Iris pigment epithelial cell (primary cell): Measurements from ENCODE around the gene CBLN3.
"Not testable (repeated sequence)": the region's sequence is repeated elsewhere in the genome, so short reads cannot be mapped to it uniquely, and the experiment has no call there.

Source experiments
- DNase-seq: peaks from one replicate; pipeline ENCODE4 v3.0.0-alpha.2; 2011; ENCODE audit warnings: low read depth

CBLN3 gene

DNA sequence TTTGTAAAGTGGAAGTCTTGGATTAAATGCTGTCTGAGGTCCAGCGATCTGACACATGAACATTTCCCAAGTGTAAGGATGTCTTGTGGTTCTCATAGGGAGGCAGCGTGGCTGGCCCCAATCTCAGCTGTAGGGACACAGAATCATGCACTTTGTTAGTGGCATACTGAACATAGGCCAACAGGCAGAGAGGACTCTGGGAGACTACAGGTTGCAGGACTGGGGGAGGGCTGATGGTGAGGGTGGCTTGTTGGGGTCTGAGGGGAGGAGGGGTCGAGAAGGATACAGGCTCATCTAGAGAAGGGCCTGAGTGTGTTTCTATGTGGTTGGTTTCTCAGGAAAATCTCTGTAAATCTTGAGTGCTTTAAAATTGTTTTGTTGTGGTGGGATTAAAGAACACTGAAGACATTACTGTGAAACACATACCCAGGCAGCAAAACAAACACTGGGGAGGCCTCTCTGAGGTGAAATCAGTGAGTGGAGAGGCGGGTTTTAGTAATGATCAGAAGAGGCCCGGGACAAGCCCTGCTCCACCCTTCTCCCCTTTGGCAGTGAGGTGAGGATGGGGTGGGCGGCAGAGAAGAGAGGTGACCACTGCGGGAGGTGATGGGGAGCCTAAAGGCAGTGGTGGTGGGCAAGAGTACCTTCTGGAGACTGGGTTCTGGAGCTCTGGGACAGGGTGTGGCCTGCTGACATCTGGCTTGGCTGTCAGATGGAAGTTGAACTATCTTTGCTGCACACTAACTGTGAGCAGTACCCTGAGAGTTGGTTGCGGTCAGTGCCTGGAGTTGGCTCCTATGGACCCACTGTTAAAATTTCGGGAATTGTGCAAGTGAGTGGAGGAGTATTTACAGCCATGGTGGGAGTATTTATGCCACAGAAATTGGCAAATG, 27.4 kb downstream of the CBLN3 start:
- DNase-seq = no peak

DNA sequence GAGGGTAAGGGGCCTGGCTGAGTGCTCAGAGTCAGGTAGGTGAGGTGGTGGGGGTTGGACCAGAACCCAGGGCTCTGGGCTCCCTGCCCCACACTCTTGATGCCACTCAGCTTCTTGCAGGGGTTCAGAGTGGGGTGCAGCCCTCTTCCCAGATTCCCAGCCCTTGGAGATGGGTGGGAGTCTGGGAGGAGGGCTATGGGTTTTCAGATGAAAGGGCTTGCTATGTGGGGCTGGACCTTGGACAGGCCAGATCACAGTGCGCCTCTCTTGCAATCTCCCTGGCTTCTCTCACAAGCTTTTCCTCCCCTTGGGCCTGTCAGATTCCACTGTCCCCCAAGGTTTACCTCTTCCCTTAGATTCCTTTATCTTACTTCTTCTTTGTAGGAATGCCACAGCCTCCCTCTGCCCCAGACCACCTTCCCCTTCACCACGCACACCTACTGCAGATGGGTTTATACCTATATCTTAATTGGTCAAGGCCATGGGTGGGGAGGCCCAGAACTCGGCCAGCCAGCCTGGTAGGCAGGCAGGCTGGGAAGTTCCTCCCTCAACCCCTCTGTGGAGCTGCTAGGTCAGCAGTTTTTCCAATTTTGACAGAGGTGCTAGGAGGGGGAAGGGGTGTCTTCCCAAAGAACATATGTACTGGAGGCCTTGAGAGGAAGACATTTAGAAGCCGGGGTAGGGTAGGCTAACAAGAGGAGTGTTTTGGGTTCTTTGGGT, 29.3 kb downstream of the CBLN3 start:
- DNase-seq = no peak

DNA sequence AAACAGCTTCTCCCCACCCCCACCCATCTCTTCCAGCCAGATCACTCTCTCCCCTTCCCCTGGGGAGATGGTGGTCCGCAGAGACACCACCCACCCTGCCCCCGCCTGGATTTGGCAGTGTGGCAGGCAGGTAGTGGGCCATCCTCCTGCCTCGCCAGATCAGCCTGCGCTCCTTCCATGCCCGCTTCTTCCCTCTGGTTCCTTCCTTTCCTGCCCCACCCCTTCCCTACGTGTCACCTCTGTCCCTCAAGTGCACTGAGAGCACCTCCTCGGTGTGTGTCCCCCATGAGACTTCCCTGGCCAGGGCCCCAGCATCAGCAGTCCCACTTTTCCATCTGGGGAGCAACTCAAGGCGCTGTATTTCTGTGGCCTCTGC, 30.0 kb downstream of the CBLN3 start:
- no peak for DNase-seq

DNA sequence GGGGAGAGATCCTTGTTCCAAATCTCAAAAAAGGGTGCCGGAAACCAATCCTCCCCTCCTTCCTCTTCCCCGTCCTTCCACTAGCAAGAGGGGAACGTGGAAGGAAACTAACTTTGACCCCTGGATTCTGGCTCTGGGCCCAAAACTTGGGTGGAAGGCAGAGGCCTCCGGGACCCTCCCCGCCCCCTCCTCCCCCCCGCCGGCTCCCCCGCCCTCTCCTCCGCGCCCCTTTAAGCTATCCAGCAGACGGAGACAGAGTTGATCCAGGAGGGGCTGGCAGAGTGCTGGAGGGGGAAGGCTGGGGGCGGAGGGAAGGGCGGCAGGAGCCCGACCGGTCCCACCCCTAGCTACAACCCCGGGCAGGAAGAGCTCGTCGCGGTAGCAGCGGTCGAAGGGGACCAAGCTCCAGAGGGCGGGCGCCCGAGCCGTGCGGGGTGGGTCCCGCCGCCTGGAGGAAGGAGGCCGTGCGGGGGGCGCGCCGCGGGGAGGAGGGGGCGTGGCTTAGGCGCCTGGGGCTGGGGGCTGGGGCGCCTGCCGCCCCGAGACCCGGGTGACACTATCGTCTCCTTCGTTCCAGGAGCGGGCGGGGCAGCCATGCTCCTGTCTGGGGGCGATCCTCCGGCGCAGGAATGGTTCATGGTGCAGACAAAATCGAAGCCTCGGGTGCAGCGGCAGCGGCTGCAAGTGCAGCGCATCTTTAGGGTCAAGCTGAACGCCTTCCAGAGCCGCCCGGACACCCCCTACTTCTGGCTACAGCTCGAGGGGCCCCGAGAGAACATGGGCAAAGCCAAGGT, 30.6 kb downstream of the CBLN3 start, which contains the start of gene NYNRIN:
Gene NYNRIN (plus strand): TSS at position 351 of the 794 bp plus-strand sequence. CDS start 244 bp downstream, at position 595.
- DNase-seq = peak; percentile 13

DNA sequence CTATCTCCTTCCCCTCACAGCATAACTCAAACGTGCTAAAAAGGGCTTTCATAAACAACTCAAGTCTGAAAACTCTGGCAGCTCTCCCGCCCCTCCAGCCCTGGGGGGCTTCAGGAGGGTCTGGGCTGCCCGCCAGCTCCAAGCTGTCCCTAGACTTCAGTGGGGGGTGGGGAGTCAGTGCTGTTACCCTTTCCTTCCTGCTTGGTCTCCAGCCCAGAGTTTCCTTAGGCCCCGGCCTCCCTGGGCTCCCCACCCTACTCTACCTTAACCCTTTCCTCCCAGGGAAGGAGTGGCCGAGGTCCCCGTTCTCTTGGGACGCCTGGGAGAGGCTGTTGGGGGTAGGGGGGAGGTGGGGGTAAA, 31.2 kb downstream of the CBLN3 start:
- DNase-seq = no peak

DNA sequence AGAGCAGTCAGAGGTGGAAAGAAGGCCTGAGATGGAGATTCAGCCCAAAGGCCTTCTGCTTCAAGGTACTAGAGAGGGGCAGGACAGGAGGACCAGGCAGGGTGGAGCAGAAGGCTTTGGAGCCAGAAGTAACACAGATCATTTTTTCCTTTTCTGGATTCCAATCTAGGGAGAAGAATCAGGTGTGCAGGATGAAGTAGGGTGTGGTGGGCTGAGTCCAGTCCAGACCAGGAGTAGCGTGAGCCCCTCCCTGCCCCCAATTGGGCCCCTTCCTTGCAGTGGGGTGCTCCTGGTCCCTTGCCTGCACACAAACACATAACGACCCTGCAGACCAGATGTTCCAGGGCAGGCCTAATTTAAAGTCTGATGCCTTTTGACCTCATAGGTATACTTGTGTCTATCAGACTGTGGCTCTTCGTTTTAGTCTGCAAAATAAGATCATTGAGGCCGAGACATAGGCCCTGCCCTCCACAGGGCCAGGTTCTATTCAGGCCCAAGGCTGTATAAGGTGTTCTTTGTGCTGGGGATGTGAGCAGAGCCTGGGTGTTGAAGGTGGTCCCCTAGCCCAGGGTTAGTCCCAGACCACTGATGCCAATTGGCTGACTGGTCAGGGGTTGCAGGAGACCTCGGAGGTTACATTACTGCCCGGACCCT, 31.7 kb downstream of the CBLN3 start:
- no peak for DNase-seq

DNA sequence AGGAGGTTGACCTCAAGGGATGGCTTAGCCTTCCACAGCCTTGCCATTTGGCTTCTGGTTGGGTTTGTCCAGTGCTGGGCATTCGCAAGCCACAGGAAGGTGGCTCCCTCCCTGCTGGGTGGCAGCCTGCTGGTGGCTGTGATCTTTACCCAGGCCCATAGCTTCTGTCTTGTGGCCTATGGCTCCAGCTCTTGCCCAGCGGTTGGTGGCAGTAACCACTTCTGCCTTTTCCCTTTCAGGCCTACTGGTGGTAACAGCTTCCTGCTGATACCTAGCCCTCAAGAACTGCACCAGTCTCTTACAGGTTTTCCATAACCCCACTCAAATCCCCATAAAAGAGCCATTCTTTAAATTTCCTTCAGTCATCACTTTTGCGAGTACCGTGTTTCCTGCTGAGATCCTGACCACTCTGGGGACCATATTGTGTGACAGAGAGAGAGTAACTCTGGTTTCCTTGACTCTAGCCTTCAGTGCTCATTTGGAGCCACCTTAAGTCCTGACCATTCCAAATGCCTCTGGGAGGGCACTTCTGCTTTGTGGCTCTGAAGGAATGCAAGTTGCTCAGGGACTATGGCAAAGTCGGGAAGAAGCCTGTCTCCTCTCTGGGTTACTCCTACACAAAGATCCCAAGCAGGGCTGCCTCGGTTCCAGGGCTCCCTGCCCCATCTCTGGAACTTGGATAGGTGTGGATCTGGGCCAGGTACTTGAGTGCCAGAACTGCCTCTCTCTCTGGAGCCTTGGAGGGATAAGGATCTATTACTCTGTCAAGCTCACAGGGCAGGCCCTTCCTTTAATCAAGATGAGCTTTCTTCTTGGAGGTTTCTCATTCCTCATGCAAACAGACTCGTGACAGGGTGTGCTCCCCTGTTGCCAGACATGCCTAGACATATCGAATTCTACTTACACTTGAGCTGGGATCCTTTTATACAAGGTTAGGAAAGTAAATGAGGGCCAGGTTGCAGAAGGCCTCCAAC, 33.6 kb downstream of the CBLN3 start:
- no peak for DNase-seq

DNA sequence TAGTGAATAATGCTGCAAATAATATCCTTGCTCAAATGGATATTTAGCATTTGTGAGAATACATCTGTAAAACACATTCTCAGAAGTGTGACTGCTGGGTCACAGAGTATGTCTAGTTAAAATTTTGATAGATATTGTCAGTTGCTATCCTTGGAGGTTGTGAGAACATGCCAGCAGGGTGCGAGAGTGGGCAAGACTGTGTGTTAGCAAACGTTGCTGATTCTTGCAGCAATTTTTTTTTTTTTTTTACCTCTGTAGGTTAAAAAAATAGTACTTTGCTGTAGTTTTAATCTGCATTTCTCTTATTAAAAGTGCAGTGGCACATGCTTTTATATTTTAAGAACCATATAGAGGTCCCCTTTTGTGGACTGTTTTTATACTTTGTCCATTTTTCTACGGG, 35.2 kb downstream of the CBLN3 start:
- DNase-seq = no peak

DNA sequence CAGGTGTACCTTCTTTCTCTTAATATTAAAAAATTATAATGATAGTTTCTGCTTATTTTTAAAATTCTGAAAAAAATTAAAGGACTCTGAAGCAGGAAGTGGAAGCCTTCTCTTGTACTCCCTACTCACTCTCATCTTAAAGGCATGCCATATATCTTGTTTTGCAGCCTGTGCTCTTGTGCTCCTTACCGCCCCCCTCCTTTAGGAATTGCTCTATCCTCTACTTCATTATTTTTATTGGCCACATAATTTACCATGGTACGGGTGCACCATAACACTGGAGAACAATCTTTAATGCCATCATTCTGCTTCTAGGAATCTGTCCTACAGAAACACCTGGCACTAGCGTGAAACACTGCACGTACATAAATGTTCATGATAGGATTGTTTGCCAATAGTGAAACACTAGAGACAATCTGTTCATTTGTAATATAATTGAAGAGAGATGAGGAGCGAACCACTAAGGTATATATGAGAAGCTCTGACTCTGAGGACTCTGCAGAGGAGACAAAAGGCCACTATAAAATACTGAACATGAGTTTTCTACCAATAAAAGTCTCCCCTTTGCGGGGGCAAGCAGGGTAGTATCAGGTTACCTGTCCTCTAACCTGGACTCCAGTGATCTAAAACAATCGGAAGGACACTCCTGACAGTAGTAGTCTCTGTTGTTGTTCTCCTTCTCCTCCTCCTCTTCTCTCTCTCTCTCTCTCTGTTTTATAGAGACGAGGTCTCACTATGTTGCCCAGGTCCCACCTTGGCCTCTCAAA, 37.0 kb downstream of the CBLN3 start:
- DNase-seq = peak; percentile 79

DNA sequence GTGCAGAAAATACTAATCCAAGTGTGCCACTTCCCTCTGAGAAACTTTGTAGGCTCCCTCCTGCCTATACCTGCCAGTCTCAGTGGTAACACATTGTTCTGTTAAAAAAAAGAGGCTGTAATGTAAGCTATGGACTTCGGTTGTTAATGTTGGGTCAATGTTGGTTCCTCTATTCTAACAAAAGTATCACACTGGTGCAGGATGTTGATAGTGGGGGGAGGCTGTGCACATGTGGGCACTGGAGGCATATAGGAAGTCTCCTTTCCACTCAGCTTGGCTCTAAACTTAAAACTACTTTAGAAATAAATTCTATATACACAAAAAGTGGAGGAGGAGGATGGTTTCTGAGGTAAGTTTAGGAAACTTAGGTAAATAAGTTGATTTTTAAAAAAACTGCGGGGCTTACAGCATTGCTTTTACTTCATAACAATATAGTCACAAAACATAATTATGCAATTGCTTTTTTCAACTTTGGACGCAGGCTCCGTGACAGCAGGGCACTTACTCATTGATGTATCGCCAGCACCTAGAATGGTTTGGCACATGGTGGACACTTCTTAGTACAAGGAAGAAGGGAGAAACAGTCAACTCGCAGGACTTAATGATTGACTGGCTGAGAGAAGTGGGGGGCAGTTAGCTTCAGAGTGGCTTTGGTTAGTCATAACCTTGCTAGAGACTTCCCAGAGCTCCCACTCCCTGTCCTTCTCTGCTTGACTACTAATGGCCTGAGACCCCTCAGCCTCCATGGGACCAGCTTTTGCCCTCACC, 38.6 kb downstream of the CBLN3 start:
- DNase-seq = no peak

DNA sequence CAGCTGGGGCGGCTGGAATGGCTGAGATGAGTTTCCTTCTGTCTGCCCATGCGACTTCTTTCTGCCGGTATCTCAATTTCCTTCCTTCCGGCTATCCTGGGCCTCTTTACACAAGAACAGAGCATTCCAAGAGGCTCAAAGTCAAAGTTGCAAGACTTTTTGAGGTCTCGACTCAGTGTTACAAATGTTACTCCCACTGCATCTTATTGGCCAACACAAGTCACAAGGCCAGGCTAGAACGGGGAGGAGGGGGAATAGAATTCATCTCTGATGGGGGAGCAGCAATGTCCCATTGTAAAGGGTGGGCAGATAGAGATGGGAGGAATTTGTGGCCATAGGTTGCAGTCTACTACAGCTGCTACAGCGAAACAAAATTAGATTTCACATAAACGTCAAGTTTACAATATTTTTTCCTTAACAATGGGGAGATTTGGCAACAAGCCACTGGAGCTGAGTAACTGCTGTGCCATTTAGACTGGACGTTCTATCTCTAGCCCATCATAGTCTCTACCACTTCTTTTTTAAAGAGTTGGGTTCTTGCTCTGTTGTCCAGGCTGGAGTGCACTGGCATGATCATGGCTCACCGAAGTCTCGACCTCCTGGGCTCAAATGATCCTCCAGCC, 40.1 kb downstream of the CBLN3 start:
- peak; percentile 75 for DNase-seq

DNA sequence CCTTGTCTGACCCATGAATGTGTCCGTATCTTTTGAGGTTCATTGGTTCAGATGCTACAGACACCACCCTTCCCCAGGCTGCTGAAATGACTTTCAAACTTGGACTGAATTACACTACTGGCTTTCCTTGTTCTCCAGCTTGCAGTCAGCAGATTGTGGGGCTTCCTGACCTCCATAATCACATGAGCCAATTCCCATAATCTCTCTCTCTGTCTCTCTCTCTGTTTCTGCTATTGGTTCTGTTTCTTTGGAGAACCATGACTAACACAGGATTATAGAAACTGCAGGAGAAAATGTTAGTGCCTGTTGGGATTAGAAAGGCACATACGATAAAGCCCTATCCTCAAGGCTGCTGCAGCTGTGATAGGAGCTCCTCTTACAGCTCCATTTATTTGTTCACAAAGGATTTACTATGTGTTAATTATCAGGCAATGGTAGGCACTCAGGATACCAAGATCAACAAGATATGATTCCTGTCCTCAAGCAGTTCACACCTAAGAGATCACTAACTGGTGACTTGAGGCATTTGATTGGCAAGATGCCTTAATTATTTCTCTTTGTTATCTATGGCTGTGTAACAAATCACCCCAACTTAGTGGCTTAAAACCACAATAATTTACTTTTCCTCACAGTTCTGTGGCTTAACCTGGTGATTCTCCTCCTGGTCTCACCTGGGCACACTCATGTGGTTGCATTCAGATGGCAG, 40.8 kb downstream of the CBLN3 start:
- DNase-seq = no peak

DNA sequence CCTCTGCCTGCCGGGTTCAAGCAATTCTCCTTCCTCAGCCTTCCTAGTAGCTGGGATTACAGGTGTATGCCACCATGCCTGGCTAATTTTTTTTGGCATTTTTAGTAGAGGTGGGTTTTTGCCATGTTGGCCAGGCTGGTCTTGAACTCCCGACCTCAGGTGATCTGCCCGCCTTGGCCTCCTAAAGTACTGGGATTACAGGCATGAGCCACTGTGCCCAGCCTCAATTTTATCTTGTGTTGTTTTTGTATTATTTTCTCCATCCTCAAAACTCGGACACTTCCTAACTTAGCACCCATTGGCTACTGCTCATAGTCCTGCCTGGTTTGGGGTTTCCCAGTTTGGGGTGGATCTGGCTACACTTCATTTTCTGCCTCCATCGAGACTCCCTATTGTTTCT, 41.9 kb downstream of the CBLN3 start:
- not testable (repeated sequence) for DNase-seq

DNA sequence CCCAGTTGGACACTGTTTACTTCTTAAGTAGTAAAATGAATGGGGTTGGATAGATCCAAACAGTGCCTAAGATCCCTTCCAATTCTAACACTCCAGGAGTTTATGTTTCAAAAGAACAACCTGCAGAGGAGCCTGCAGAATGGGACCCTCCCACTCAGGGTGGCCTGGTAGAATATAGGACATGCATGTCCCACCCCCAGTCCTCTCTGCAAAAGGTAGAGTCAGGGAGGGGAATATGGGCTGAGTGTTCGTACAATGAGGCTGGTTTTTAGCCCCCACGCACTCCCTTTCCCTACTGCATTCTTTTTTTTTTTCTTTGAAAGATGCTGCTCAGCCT, 42.5 kb downstream of the CBLN3 start:
- no peak for DNase-seq

DNA sequence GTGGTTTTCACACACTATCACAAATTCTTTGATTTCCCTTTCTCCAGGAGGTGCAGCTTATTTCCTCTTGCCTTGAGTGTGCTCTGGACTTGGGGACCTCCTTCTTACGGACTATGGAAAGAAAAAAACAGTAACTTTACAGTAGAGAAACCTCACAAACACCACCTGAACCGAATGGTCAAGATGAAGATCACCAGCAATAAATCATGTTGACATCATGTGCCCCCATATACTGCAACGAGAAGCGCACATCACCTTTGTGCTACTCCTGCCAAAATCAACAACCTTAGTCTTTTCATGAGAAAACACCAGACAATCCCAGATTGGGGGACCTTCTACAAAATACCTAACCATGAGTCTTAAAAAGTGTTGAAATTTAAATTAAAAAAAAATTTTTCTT, 43.9 kb downstream of the CBLN3 start:
- no peak for DNase-seq

DNA sequence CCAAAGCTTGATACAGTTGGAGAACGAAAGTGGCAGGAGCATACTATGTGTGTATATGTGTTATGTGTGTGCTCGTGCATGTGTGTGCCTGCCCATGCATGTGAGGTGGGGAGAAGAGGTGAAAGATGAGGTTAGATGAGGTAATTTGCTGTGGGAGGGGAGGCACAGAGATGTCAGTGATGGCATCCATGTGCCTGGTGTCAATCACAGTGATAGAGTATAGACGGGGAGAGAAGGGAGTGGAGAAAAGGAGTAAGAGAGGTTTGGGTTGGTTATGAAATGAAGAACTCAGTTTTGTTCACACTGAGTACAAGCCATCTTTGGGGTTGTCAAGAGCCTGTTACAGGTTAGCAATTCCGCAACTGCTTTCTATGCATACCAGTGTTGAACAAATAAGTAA, 45.3 kb downstream of the CBLN3 start:
- DNase-seq = no peak

DNA sequence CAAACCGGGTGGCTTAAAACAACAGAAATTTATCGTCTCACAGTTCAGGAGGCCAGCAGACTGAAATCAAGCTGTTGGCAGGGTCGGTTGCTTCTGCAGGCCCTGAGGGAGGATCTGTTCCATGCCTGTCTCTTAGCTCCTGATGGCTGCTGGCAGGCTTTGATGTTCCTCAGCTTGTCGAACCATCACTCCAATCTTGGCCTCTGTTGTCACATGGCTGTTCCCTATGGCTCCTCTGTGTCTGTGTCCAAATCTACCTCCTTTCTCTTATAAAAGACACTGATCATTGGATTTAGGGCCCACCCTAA, 47.5 kb downstream of the CBLN3 start:
- DNase-seq = no peak

DNA sequence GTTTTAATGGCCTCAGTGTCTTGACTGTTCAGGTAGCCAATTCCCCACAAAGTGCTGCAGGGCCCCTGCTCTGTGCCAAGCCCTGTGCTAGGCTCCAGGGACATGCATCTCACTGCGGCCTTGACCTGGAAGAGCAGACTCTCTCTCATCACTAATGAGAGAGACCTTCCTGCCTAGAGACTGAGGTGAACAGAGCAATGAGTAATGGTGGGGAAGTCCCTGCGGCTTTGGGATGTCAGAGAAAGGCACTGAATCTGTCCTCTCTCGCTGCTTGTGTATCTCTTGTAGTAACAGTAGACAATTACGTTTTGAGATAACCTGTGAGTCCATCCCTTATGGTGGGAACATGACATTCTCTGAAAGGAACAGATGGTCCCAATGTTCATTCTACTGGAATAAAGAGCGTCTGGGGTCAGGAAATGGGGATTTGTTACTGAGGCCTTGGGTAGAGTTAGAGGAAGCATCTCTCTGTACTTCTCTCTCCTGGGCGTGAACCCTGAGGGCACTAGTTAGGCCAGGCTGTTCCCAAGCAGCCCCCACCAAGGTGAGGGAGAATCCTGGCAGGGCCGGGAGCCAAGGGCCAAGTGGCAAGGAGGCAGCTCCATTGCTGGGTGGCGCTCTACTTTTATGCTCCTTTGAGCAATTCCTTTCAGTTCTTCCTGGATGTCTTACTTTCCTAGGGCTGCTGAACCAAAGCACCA, 48.0 kb downstream of the CBLN3 start:
- DNase-seq = no peak
